ENCODE data around the gene NME7. TPM values are rescaled to one million over a fixed set of nuclear protein-coding genes. Genes with fewer than 3 reads are reported as not detected.

Gene NME7
- polyA plus RNA-seq, 1 of the 3 experiments (the other 2 are of a cell fraction) = 13.7 TPM

- Histone ChIP-seq H3K9ac (no peak overlapping the region), H3K9me3 (no peaks in the 10 kb centered on the region), H3K4me1 (ENCODE audit: control insufficient read depth in 1 of 2, insufficient read depth in 2 of 2, low read depth in 1 of 2, low read length in 1 of 2) (no peaks in the 10 kb centered on the region; a peak in 1 of 4 replicates), H3K4me2 (no peak overlapping the region), H3K9me2 (no peaks in the 10 kb centered on the region), H4K20me1 (ENCODE audit: insufficient read depth) (no peaks in the 10 kb centered on the region), H3K27ac (ENCODE audit: low read depth in 2 of 2, low read length in 1 of 2) (no peak overlapping the region), H2AFZ (ENCODE audit: low read depth) (no peak overlapping the region), H3F3A (replicated peaks; ENCODE audit: insufficient read depth) (no peaks in the 10 kb centered on the region), H3K36me3 (replicated peaks in 1 of 2; ENCODE audit: control insufficient read depth in 1 of 2, insufficient read depth in 2 of 2, low read length in 1 of 2) (peaks cover 6 to 22% of the 10 kb centered on the region in 2 experiments), H3K4me3 (ENCODE audit: low read depth in 2 of 2, low read length in 1 of 2) (no peak overlapping the region), H3K27me3 (ENCODE audit: insufficient read depth) (no peaks in the 10 kb centered on the region), H3K79me2 (ENCODE audit: insufficient read depth) (no peaks in the 10 kb centered on the region)
- TF ChIP-seq NRF1 (IDR thresholded peaks at IDR 0.05; ENCODE audit: low read depth, low read length) = no peak
- TF ChIP-seq RFX5 (IDR thresholded peaks at IDR 0.05; ENCODE audit: low read length) = no peak
- TF ChIP-seq MAX (IDR thresholded peaks at IDR 0.05; ENCODE audit: low read depth) = no peak
- TF ChIP-seq MEF2A (IDR thresholded peaks at IDR 0.05; ENCODE audit: borderline replicate concordance, low read depth) = no peak
- TF ChIP-seq USF2 (IDR thresholded peaks at IDR 0.05; ENCODE audit: borderline replicate concordance, low read depth, low read length) = no peak
- TF ChIP-seq TCF12 (IDR thresholded peaks at IDR 0.05) = no peak
- TF ChIP-seq POLR2AphosphoS5 (IDR thresholded peaks at IDR 0.05; ENCODE audit: low read depth, low read length) = no peak
- no peak for TF ChIP-seq CHD2 (IDR thresholded peaks at IDR 0.05; ENCODE audit: low read length, partially characterized antibody)
- no peak for TF ChIP-seq MXI1 (IDR thresholded peaks at IDR 0.05; ENCODE audit: low read depth, low read length)
- TF ChIP-seq SIN3A (IDR thresholded peaks at IDR 0.05; ENCODE audit: borderline replicate concordance, low read depth, low read length) = no peak
- no peak for TF ChIP-seq GATA2 (CRISPR knock-in tag; IDR thresholded peaks at IDR 0.05)
- TF ChIP-seq ZBTB33 (IDR thresholded peaks at IDR 0.05; ENCODE audit: borderline replicate concordance, low read depth) = no peak
- no peak for TF ChIP-seq TAF1 (IDR thresholded peaks at IDR 0.05; ENCODE audit: borderline replicate concordance, low read depth, low read length)
- TF ChIP-seq RAD21 (IDR thresholded peaks at IDR 0.05; ENCODE audit: low read length) = no peak
- no peak for TF ChIP-seq EP300 (IDR thresholded peaks at IDR 0.05; ENCODE audit: borderline replicate concordance in 1 of 2, low read depth in 1 of 2, low read length in 1 of 2)
- TF ChIP-seq CTCF (IDR thresholded peaks at IDR 0.05) = no peak
- TF ChIP-seq JUND (IDR thresholded peaks at IDR 0.05) = no peak
- TF ChIP-seq RCOR1 (IDR thresholded peaks at IDR 0.05; ENCODE audit: low read length) = no peak
- no peak for TF ChIP-seq FOSL2 (IDR thresholded peaks at IDR 0.05; ENCODE audit: borderline replicate concordance, low read depth)
- WGBS (ENCODE audit: low lambda C conversion rate) = 94% methylated on average over 1 of the region's 1 CpG
- DNase-seq = no peak
- POLR2A ChIA-PET = no interaction called here
- CTCF ChIA-PET = no interaction called here
Measured at GRCh38 chr1:169295425-169295824, 72.2 kb downstream of the NME7 start.

Measured in SK-N-SH (cell line).